Colonic mucosa (tissue), 4 donors: ENCODE results near the gene GNAI3. TPM values are rescaled to one million over a fixed set of nuclear protein-coding genes. Genes with fewer than 3 reads are reported as not detected.

Experiments
- DNase-seq: peaks from one replicate; pipeline ENCODE4 v3.0.0-alpha.2; 2020
- H3K27ac ChIP-seq: fragments of 200-600 bp; one replicate; pipeline ENCODE4 v1.8.0; 2021
- H3K27me3 ChIP-seq: fragments of 200-600 bp; one replicate; pipeline ENCODE4 v1.8.0; 2021
- H3K36me3 ChIP-seq: fragments of 200-600 bp; one replicate; pipeline ENCODE4 v1.8.0; 2021
- H3K4me1 ChIP-seq: fragments of 200-600 bp; one replicate; pipeline ENCODE4 v1.8.0; 2021; ENCODE audit warnings: mild to moderate bottlenecking
- H3K4me3 ChIP-seq: fragments of 200-600 bp; one replicate; pipeline ENCODE4 v1.8.0; 2021
- H3K9ac ChIP-seq, 2 donors: one replicate each; pipeline ENCODE4 v1.7.0; 2013; ENCODE audit warnings: control low read depth in 2 of 2, low read depth in 2 of 2, low read length in 2 of 2
- H3K9me3 ChIP-seq: fragments of 200-600 bp; one replicate; pipeline ENCODE4 v1.8.0; 2021
- intact Hi-C: fragments of 100-400 bp; cut with DNase I; formaldehyde crosslinking; loops from one replicate; pipeline ENCODE4 v1.14.1; 2022
- total RNA-seq, 2 donors: library from RNA; stranded (reverse); fragmentation: NEBNext Ultra II Directional in 1 of 2; extraction: Animal tissue kit (Norgen Biotek cat#: 25700) in 1 of 2; gene quantifications; one replicate each; pipeline ENCODE4 v1.2.1, GENCODE V29; 2021
- TF ChIP-seq, protein P1 (sequence below): fragments of 200-600 bp; IDR thresholded peaks from one replicate; pipeline ENCODE4 v1.8.0; 2022; ENCODE audit warnings: antibody characterized with exemption, mild to moderate bottlenecking
- donor health status: healthy.
- donor health status: DM: no; HTN: no; CAD: no.
- donor health status: DM: no; HTN: no; CAD: no.

Gene GNAI3
- total RNA-seq, 2 donors from 2014 or later, result 7.7 to 8.9 TPM

DNA sequence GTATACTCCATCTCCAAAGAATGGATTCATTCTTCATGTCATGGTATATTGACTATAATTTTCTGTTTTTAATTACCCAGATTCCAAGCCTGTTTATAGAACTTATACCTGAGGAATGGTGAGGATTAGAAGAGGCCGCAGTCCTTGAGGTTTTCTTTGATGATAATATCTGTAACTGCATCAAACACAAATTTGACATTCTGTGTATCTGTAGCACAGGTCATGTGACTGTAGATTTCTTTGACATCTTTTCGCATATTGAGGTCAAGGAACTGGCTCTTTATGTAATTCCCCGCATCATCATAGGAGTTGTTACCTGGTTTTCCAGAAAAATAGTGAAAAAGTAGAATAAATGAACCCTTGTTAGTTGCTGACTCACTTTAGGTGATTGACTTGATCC is 54.8 kb downstream of the GNAI3 start:
- no peak overlapping the region for H3K9ac ChIP-seq
- H3K4me1 ChIP-seq, result no peaks in the 10 kb centered on the region
- H3K36me3 ChIP-seq, result no peaks in the 10 kb centered on the region
- no peak overlapping the region for H3K27ac ChIP-seq
- H3K9me3 ChIP-seq, result no peaks in the 10 kb centered on the region
- intact Hi-C loops, result no loop called here
- no peak for DNase-seq
- H3K4me3 ChIP-seq, result no peak overlapping the region
- H3K27me3 ChIP-seq, result no peaks in the 10 kb centered on the region
- TF ChIP-seq, protein P1, sequence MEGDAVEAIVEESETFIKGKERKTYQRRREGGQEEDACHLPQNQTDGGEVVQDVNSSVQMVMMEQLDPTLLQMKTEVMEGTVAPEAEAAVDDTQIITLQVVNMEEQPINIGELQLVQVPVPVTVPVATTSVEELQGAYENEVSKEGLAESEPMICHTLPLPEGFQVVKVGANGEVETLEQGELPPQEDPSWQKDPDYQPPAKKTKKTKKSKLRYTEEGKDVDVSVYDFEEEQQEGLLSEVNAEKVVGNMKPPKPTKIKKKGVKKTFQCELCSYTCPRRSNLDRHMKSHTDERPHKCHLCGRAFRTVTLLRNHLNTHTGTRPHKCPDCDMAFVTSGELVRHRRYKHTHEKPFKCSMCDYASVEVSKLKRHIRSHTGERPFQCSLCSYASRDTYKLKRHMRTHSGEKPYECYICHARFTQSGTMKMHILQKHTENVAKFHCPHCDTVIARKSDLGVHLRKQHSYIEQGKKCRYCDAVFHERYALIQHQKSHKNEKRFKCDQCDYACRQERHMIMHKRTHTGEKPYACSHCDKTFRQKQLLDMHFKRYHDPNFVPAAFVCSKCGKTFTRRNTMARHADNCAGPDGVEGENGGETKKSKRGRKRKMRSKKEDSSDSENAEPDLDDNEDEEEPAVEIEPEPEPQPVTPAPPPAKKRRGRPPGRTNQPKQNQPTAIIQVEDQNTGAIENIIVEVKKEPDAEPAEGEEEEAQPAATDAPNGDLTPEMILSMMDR, result no peak

DNA sequence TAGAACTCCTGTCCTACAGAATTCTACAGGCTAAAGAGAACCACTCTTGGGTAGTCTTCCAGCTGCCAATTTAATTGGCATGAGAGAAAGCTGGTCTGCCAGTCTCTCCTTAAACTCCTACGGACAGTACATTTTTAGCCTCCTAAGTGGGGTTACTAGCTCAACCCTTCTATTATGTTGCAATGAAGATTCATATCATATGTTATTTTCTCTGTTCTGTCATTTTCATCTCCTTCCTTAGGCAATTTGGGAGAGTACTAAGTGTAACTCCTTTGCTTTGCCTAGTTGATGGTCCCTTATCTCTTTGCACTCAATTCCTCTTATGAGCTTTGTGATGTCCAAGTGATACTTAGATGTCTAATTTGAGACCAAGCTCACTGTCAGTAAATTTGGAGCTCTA is 57.0 kb downstream of the GNAI3 start:
- H3K4me1 ChIP-seq, result no peaks in the 10 kb centered on the region
- H3K27me3 ChIP-seq, result no peaks in the 10 kb centered on the region
- no peaks in the 10 kb centered on the region for H3K9me3 ChIP-seq
- TF ChIP-seq, protein P1, result no peak
- H3K4me3 ChIP-seq, result no peak overlapping the region
- intact Hi-C loops, result no loop called here
- DNase-seq, result no peak
- H3K9ac ChIP-seq, result no peak overlapping the region
- H3K27ac ChIP-seq, result no peak overlapping the region
- no peaks in the 10 kb centered on the region for H3K36me3 ChIP-seq

DNA sequence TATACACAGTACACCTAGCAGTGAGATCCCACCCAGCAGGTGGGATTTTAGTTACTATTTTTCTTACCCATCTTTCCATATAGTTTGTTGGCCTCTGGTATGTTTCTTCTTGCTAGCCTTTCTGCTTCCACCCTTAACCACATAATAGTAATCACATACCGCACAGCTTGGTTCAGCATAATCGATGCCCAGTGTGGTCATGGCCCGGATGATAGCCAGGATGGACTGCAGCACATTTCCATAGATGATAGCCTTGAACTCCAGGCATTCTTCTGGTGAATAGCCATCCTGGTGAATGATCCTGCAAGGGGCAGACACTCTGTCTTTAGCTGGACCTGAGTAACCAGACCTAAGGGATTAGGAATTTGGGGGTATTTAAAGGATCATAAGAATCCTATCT is 61.5 kb downstream of the GNAI3 start:
- no peak overlapping the region for H3K4me3 ChIP-seq
- TF ChIP-seq, protein P1, result no peak
- intact Hi-C loops, result no loop called here

DNA sequence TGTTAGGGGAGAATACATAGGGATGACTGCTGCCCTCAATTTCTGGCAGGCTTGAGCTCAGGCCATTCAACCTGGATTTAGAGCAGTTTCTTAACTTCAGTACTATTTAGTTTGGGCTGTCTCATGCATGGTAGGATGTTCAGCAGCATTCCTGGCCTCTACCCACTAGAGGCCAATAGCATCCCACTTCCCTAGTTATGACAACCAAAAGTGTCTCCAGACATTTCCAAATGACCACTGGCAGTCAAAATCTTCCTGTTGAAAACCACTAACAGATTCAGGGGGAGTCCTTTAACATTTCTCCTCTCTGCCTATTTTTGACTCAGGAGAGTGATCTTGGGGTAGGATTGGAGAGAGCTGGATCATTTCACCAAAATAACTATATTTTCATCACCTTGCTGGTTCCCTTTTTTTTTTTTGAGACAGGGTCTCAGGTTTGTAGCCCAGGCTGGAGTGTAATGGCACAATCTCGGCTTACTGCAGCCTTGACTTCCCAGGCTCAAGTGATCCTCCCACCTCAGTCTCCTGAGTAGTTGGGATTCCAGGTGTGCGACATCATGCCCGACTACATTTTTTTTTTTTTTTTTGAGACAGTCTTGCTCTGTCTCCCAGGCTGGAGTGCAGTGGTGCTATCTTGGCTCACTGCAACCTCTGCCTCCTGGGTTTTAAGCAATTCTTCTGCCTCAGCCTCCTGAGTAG is 62.3 kb downstream of the GNAI3 start:
- Histone ChIP-seq H3K4me3 (no peak overlapping the region), H3K36me3 (no peaks in the 10 kb centered on the region), H3K27me3 (no peaks in the 10 kb centered on the region), H3K9ac (no peak overlapping the region), H3K9me3 (no peaks in the 10 kb centered on the region), H3K27ac (no peak overlapping the region), H3K4me1 (no peaks in the 10 kb centered on the region)
- no peak for DNase-seq
- intact Hi-C loops, result no loop called here
- TF ChIP-seq, protein P1, result no peak

More for the DNA sequence above, 61.5 kb downstream of the GNAI3 start:
- Histone ChIP-seq H3K27me3 (no peaks in the 10 kb centered on the region), H3K4me1 (no peaks in the 10 kb centered on the region), H3K27ac (no peak overlapping the region), H3K9ac (no peak overlapping the region), H3K36me3 (no peaks in the 10 kb centered on the region), H3K9me3 (no peaks in the 10 kb centered on the region)
- no peak for DNase-seq

DNA sequence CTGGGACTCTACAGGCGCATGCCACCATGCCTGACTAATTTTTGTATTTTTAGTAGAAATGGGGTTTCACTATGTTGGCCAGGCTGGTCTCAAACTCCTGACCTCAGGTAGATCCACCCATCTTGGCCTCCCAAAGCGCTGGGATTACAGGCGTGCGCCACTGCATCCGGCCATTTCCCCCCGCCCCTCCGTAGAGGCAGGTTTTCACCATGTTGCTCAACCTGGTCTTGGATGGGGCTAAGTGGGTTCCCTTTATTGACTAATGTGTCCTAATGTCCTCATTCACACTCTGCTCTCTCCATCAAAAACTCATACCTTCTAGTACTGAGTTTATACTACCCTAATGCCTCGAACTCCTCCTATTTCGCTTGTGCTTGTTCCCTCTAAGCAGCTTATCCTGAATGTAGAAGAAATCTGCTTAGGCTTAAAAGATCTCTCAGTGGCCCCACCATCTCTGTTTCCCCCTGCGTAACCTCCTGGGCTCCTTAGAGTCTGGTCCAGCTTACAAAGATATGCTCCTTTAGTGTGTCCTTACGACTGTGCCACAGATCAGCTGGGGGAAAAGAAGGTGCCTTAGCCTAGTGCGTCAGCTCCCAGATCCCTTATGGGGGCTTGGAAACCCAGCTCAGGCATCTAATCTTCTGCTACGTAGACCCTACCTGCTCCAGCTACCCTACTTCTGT is 63.0 kb downstream of the GNAI3 start:
- no peaks in the 10 kb centered on the region for H3K27me3 ChIP-seq
- H3K36me3 ChIP-seq, result no peaks in the 10 kb centered on the region
- H3K4me3 ChIP-seq, result no peak overlapping the region
- intact Hi-C loops, result no loop called here
- DNase-seq, result no peak
- no peak overlapping the region for H3K9ac ChIP-seq
- TF ChIP-seq, protein P1, result no peak
- no peaks in the 10 kb centered on the region for H3K4me1 ChIP-seq
- H3K27ac ChIP-seq, result no peak overlapping the region
- H3K9me3 ChIP-seq, result no peaks in the 10 kb centered on the region
